GM12878 (cell line): ENCODE results near the gene RINT1.

Experiments
- FOS ChIP-seq: IDR thresholded peaks from 3 replicates; pipeline ENCODE4 v1.6.1; 2011; ENCODE audit warnings: borderline replicate concordance; ENCODE audit not compliant: insufficient read length; ENCODE audit errors: extremely low read depth
- RBBP5 ChIP-seq: fragments of 200-600 bp; sonication (generic); conservative IDR thresholded peaks from 2 replicates; pipeline ENCODE4 v1.6.1; 2016
- TF ChIP-seq, protein P1 (sequence below), 3 experiments: IDR thresholded peaks in 2 of 3; conservative IDR thresholded peaks in 1 of 3; 2 replicates each; pipeline ENCODE4 v1.5.1; 2011; ENCODE audit warnings: low read depth in 3 of 3, low read length in 3 of 3, mild to moderate bottlenecking in 3 of 3, control low read depth in 2 of 3, moderate library complexity in 2 of 3, inconsistent platforms in 1 of 3, mixed read lengths in 1 of 3; ENCODE audit not compliant: control insufficient read depth in 2 of 3, insufficient read depth in 1 of 3; ENCODE audit errors: extremely low read depth in 1 of 3

- TF ChIP-seq RBBP5 (no peak), FOS (no peak)
- TF ChIP-seq, protein P1, sequence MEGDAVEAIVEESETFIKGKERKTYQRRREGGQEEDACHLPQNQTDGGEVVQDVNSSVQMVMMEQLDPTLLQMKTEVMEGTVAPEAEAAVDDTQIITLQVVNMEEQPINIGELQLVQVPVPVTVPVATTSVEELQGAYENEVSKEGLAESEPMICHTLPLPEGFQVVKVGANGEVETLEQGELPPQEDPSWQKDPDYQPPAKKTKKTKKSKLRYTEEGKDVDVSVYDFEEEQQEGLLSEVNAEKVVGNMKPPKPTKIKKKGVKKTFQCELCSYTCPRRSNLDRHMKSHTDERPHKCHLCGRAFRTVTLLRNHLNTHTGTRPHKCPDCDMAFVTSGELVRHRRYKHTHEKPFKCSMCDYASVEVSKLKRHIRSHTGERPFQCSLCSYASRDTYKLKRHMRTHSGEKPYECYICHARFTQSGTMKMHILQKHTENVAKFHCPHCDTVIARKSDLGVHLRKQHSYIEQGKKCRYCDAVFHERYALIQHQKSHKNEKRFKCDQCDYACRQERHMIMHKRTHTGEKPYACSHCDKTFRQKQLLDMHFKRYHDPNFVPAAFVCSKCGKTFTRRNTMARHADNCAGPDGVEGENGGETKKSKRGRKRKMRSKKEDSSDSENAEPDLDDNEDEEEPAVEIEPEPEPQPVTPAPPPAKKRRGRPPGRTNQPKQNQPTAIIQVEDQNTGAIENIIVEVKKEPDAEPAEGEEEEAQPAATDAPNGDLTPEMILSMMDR (IDR thresholded peaks at IDR 0.05 in 2 of 3, conservative IDR thresholded peaks at IDR 0.05 in 1 of 3; ENCODE audit: control insufficient read depth in 2 of 3, extremely low read depth in 1 of 3, insufficient read depth in 1 of 3, low read depth in 3 of 3, low read length in 3 of 3) = no peak
Measured at GRCh38 chr7:105489409-105489808, 42.6 kb upstream of the RINT1 start.
